GM12878 (cell line): ENCODE data around the gene MBD3L2B. TPM values are rescaled to one million over a fixed set of nuclear protein-coding genes. Genes with fewer than 3 reads are reported as not detected.

Experiments used
- IKZF1 ChIP-seq: fragments of 450-650 bp; conservative IDR thresholded peaks from 2 replicates; pipeline ENCODE4 v1.6.1; 2017; ENCODE audit warnings: antibody characterized with exemption, mild to moderate bottlenecking
- MXI1 ChIP-seq: fragments of 150-350 bp; IDR thresholded peaks from 2 replicates; pipeline ENCODE4 v1.6.1; 2011; ENCODE audit warnings: low read depth, mild to moderate bottlenecking, inconsistent platforms, low read length, improper control_type of control experiment
- NFIC ChIP-seq: IDR thresholded peaks from 2 replicates; pipeline ENCODE4 v1.6.1; 2012; ENCODE audit warnings: low read depth, mild to moderate bottlenecking, inconsistent platforms, low read length, moderate library complexity
- RUNX3 ChIP-seq: IDR thresholded peaks from 2 replicates; pipeline ENCODE4 v1.6.1; 2012; ENCODE audit warnings: low read length, inconsistent platforms
- SPI1 ChIP-seq: IDR thresholded peaks from 2 replicates; pipeline ENCODE4 v1.6.1; 2011; ENCODE audit warnings: low read depth, mild to moderate bottlenecking, low read length, moderate library complexity, borderline replicate concordance; ENCODE audit not compliant: insufficient read depth
- ZNF24 ChIP-seq: fragments of 450-650 bp; IDR thresholded peaks from 2 replicates; pipeline ENCODE4 v1.6.1; 2017; ENCODE audit warnings: antibody characterized with exemption, mild to moderate bottlenecking
- polyA plus RNA-seq, 11 experiments: library from polyadenylated mRNA; depleted of rRNA in 4 of 11; unstranded in 6 of 11; stranded (reverse) in 5 of 11; fragments of >200 nt; fragmentation: Nextera tagmentation in 4 of 11; fragmentation: Illumina TruSeq in 1 of 11; extraction: Ambion mirVana in 4 of 11; extraction: Trizol in 1 of 11; gene quantifications; 1 replicate in 1 of 11; 2 replicates in 10 of 11; pipeline versions ENCODE4 v1.2.1 to v1.2.3, GENCODE V29; 2011 to 2016; ENCODE audit warnings: inconsistent platforms in 2 of 11, missing spikeins in 2 of 11, low read depth in 1 of 11
- total RNA-seq, 4 experiments: library from RNA; depleted of rRNA in 3 of 4; stranded (reverse); fragments of >200 nt in 3 of 4; fragmentation: Illumina TruSeq in 1 of 4; extraction: Trizol in 1 of 4; gene quantifications; 2 replicates each; pipeline versions ENCODE4 v1.2.1 to v1.2.3, GENCODE V29; 2013 to 2021
- TF ChIP-seq, protein P1 (sequence below): IDR thresholded peaks from 2 replicates; pipeline ENCODE4 v1.6.1; 2011; ENCODE audit warnings: low read depth, low read length, improper control_type of control experiment, borderline replicate concordance
- TF ChIP-seq, protein P2 (sequence below): fragments of 150-350 bp; IDR thresholded peaks from 2 replicates; pipeline ENCODE4 v1.6.1; 2014; ENCODE audit warnings: mild to moderate bottlenecking, low read depth, low read length
- TF ChIP-seq, protein P3 (sequence below): fragments of 450-650 bp; IDR thresholded peaks from 2 replicates; pipeline ENCODE4 v1.6.1; 2016; ENCODE audit warnings: mild to moderate bottlenecking
- TF ChIP-seq, protein P4 (sequence below): fragments of 450-650 bp; IDR thresholded peaks from 2 replicates; pipeline ENCODE4 v1.6.1; 2017; ENCODE audit warnings: mild to moderate bottlenecking, low read depth, inconsistent platforms; ENCODE audit not compliant: poor library complexity, severe bottlenecking
- TF ChIP-seq, protein P5 (sequence below): fragments of 450-650 bp; IDR thresholded peaks from 2 replicates; pipeline ENCODE4 v1.6.1; 2017; ENCODE audit warnings: low read depth, mild to moderate bottlenecking, moderate library complexity

MBD3L2B gene
- total and polyA plus RNA-seq, 10 of the 15 experiments (the other 5 are each of a cell fraction or from before 2014, with no cell fraction given) = 0.10 TPM; not detected in 9

DNA sequence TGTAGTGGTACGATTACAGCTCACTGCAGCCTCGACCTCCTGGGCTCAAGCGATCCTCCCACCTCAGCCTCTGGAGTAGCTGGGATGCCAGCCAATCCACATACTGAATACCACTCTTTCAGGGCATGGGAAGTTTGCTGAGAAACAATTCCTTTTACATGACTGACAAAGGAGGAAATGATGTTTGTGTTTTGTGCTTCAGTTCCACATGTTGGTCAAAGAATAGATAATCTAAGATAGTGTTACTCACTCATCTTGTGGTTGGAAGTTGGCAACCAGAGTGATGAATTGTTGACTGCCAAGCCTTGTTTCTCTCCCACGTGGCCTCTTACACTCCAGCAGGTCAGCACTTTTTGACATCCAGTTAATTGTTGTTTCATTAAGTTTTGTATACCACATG is 7.6 kb downstream of the MBD3L2B start (continued):
- TF ChIP-seq ZNF24 (peak; percentile 56; the same call in 1 of the 2 replicates), MXI1 (peak; percentile 62), RUNX3 (peak; percentile 87), NFIC (peak; percentile 31; the same call in 1 of the 2 replicates), SPI1 (peak; percentile 87), IKZF1 (peak; percentile 83)
- TF ChIP-seq, protein P1, sequence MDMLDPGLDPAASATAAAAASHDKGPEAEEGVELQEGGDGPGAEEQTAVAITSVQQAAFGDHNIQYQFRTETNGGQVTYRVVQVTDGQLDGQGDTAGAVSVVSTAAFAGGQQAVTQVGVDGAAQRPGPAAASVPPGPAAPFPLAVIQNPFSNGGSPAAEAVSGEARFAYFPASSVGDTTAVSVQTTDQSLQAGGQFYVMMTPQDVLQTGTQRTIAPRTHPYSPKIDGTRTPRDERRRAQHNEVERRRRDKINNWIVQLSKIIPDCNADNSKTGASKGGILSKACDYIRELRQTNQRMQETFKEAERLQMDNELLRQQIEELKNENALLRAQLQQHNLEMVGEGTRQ = peak; percentile 49; the same call in 1 of the 2 replicates
- TF ChIP-seq, protein P2, sequence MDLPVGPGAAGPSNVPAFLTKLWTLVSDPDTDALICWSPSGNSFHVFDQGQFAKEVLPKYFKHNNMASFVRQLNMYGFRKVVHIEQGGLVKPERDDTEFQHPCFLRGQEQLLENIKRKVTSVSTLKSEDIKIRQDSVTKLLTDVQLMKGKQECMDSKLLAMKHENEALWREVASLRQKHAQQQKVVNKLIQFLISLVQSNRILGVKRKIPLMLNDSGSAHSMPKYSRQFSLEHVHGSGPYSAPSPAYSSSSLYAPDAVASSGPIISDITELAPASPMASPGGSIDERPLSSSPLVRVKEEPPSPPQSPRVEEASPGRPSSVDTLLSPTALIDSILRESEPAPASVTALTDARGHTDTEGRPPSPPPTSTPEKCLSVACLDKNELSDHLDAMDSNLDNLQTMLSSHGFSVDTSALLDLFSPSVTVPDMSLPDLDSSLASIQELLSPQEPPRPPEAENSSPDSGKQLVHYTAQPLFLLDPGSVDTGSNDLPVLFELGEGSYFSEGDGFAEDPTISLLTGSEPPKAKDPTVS = no peak
- TF ChIP-seq, protein P3, sequence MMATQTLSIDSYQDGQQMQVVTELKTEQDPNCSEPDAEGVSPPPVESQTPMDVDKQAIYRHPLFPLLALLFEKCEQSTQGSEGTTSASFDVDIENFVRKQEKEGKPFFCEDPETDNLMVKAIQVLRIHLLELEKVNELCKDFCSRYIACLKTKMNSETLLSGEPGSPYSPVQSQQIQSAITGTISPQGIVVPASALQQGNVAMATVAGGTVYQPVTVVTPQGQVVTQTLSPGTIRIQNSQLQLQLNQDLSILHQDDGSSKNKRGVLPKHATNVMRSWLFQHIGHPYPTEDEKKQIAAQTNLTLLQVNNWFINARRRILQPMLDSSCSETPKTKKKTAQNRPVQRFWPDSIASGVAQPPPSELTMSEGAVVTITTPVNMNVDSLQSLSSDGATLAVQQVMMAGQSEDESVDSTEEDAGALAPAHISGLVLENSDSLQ = peak; percentile 88
- TF ChIP-seq, protein P4, sequence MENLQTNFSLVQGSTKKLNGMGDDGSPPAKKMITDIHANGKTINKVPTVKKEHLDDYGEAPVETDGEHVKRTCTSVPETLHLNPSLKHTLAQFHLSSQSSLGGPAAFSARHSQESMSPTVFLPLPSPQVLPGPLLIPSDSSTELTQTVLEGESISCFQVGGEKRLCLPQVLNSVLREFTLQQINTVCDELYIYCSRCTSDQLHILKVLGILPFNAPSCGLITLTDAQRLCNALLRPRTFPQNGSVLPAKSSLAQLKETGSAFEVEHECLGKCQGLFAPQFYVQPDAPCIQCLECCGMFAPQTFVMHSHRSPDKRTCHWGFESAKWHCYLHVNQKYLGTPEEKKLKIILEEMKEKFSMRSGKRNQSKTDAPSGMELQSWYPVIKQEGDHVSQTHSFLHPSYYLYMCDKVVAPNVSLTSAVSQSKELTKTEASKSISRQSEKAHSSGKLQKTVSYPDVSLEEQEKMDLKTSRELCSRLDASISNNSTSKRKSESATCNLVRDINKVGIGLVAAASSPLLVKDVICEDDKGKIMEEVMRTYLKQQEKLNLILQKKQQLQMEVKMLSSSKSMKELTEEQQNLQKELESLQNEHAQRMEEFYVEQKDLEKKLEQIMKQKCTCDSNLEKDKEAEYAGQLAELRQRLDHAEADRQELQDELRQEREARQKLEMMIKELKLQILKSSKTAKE = peak; percentile 26
- TF ChIP-seq, protein P5, sequence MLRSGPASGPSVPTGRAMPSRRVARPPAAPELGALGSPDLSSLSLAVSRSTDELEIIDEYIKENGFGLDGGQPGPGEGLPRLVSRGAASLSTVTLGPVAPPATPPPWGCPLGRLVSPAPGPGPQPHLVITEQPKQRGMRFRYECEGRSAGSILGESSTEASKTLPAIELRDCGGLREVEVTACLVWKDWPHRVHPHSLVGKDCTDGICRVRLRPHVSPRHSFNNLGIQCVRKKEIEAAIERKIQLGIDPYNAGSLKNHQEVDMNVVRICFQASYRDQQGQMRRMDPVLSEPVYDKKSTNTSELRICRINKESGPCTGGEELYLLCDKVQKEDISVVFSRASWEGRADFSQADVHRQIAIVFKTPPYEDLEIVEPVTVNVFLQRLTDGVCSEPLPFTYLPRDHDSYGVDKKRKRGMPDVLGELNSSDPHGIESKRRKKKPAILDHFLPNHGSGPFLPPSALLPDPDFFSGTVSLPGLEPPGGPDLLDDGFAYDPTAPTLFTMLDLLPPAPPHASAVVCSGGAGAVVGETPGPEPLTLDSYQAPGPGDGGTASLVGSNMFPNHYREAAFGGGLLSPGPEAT = peak; percentile 67
